Measurements from ENCODE around the gene GALNT7. TPM values are rescaled to one million over a fixed set of nuclear protein-coding genes. Genes with fewer than 3 reads are reported as not detected.

The GALNT7 gene
- total RNA-seq, 1 donor from 2014 or later: 6.1 TPM

GRCh38 chr4:173226401-173226888, 57.8 kb downstream of the GALNT7 start:
- peaks cover under 1% of the 10 kb centered on the region for H3K4me1 ChIP-seq
- TF ChIP-seq CTCF (IDR thresholded peaks at IDR 0.05; ENCODE audit: borderline replicate concordance): no peak

GRCh38 chr4:173227756-173228155, 59.1 kb downstream of the GALNT7 start:
- Histone ChIP-seq H3K9me3 (replicated peaks) (no peaks in the 10 kb centered on the region), H3K4me1 (peaks cover 5% of the 10 kb centered on the region), H3K4me3 (no peak overlapping the region), H3K27me3 (ENCODE audit: low read depth) (no peaks in the 10 kb centered on the region), H3K27ac (replicated peaks) (no peak overlapping the region), H3K36me3 (no peaks in the 10 kb centered on the region)
- no peak for TF ChIP-seq CTCF (IDR thresholded peaks at IDR 0.05; ENCODE audit: borderline replicate concordance)
- intact Hi-C loops (cut with micrococcal nuclease): no loop called here
- no peak for DNase-seq

More at GRCh38 chr4:173226401-173226888, 57.8 kb downstream of the GALNT7 start:
- H3K9me3 ChIP-seq (replicated peaks): no peaks in the 10 kb centered on the region
- H3K27ac ChIP-seq (replicated peaks): no peak overlapping the region
- no peak for DNase-seq
- no peaks in the 10 kb centered on the region for H3K27me3 ChIP-seq (ENCODE audit: low read depth)
- intact Hi-C loops (cut with micrococcal nuclease): no loop called here
- no peaks in the 10 kb centered on the region for H3K36me3 ChIP-seq
- H3K4me3 ChIP-seq: no peak overlapping the region

GRCh38 chr4:173230062-173230461, 61.5 kb downstream of the GALNT7 start:
- Histone ChIP-seq H3K4me3 (no peak overlapping the region), H3K36me3 (no peaks in the 10 kb centered on the region), H3K27me3 (ENCODE audit: low read depth) (no peaks in the 10 kb centered on the region), H3K9me3 (replicated peaks) (no peaks in the 10 kb centered on the region), H3K4me1 (peaks cover 5% of the 10 kb centered on the region), H3K27ac (replicated peaks) (no peak overlapping the region)
- TF ChIP-seq CTCF (IDR thresholded peaks at IDR 0.05; ENCODE audit: borderline replicate concordance): no peak
- intact Hi-C loops (cut with micrococcal nuclease): no loop called here
- DNase-seq: no peak

DNA sequence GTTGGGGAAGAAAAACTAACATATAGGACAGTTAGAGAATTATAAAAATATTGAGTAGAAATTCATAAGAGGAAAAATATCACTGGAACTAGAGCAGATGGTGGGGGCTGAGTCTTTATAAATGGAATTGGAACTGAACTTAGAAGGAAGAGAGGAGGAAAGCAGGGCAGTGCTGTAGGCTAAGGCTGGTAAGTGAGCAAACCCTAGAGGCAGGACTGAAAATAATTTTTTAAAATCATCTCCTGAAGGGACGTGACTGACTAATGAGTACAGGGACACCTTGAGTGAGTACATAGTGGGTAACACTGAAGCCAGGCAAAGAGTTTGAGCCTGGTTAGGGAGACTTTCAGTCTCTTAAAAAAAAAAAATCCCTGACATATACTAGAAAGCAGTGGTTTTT, 63.3 kb downstream of the GALNT7 start:
- peak; percentile 34 for TF ChIP-seq CTCF (IDR thresholded peaks at IDR 0.05; ENCODE audit: borderline replicate concordance)
- intact Hi-C loops (cut with micrococcal nuclease): no loop called here

GRCh38 chr4:173233857-173234256, 65.2 kb downstream of the GALNT7 start:
- Histone ChIP-seq H3K9me3 (replicated peaks) (no peaks in the 10 kb centered on the region), H3K27me3 (ENCODE audit: low read depth) (no peaks in the 10 kb centered on the region), H3K4me1 (peaks cover 24% of the 10 kb centered on the region), H3K36me3 (no peaks in the 10 kb centered on the region), H3K27ac (replicated peaks) (no peak overlapping the region), H3K4me3 (no peak overlapping the region)
- intact Hi-C loops (cut with micrococcal nuclease): no loop called here
- DNase-seq: no peak
- TF ChIP-seq CTCF (IDR thresholded peaks at IDR 0.05; ENCODE audit: borderline replicate concordance): no peak

More for the DNA sequence above, 63.3 kb downstream of the GALNT7 start:
- H3K36me3 ChIP-seq: no peaks in the 10 kb centered on the region
- DNase-seq: no peak
- no peaks in the 10 kb centered on the region for H3K27me3 ChIP-seq (ENCODE audit: low read depth)
- H3K27ac ChIP-seq (replicated peaks): no peak overlapping the region
- no peaks in the 10 kb centered on the region for H3K9me3 ChIP-seq (replicated peaks)
- H3K4me1 ChIP-seq: peaks cover 16% of the 10 kb centered on the region
- no peak overlapping the region for H3K4me3 ChIP-seq
